Glomerular visceral epithelial cell (primary cell): Measurements from ENCODE around the gene TRIM38.
A peak's percentile ranks its signal among the peaks of the same experiment; 100 is the strongest.
"Not testable (repeated sequence)": the region's sequence is repeated elsewhere in the genome, so short reads cannot be mapped to it uniquely, and the experiment has no call there.

Experiments used
- DNase-seq: peaks from one replicate; pipeline ENCODE4 v3.0.0-alpha.2; 2016; ENCODE audit errors: extremely low spot score

TRIM38 gene

DNA sequence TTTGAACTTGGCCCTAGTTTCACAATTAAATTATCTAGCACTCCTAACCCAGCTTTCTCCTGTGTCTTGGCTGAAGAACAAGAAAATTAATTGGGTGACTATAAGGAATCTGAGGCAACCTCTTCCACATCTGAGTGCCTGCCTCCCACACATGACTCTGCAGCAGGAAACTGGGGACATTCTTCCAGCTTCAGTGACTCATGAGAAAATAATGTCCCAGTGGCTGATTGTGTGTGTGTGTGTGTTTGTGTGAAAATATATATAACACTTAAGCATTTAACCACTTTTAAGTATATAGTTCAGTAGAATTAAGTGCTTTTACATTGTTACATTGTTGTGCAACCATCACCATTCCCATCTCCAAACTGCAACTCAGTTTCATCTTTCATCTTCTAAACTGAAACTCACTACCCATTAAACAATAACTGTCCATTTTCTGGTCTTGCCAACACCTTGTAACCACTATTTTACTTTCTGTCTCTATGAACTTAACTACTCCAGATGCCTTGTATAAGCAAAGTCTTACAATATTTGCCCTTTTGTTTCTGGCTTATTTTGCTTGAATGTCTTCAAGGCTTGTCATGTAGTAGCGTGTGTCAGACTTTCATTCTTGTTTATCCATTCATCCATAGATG, 8.7 kb downstream of the TRIM38 start:
- peak; percentile 90 for DNase-seq

DNA sequence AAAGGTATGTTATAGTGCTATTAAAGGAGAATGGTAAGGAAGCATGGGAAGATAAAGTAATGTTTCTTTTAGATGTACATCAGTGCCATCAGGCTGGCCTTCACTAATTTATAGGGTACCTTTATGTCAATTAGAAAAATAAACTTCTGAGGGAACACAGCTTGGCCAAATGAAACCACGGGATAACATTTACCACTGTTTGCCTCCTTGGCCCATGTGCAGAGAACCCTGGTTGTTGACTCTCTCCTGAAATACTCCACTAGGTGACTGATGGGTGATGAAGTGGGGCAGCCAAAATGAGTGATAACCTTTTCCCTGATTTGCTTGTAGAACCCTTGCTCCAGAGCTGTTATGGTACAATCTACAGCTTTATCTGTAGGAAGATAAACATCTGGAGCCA, 9.5 kb downstream of the TRIM38 start:
- no peak for DNase-seq

DNA sequence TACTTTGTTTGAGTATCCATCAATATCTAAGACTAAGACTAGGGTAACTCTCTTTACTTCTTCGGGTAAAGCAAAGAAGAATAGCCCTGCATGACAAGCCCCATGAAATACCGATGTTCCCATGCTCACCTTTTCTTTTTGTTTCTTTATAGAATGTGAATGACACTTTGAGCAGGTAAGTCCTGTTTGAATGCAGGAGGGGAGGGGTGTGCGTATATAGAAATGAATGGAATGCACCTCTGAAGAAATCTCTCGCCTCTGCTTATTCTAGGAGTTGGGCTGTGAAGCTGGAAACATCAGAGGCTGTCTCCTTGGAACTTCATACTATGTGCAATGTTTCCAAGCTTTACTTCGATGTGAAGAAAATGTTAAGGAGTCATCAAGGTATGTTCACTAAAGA, 10.3 kb downstream of the TRIM38 start:
- DNase-seq, result no peak

DNA sequence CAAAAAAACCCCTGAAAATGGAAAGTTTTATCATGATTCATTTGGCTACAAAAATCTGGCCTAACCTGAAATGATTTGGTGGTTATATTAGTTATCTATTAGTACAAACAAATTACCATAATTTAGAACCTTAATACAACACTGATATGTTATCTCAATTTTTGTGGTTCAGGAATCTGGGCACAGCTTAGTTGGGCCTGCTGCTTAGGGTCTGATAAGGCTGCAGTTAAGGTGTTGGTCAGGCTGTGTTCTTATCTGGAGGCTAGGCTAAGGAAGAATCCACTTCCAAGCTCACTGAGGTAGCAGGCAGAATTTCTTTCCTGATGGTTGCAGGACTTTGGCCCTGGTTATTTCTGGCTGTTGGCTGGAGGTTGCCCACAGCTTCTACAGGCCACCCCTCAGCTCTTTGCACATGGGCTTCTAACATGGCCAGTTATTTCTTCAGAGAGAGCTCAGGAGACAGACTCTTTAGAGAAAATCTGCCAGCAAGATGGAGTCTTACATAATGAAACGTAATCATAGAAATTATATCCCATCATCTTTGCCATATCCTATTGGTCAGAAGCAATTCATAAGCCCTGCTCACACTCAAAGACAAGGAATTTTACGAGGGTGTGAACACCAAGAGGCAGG, 11.4 kb downstream of the TRIM38 start:
- DNase-seq, result no peak

DNA sequence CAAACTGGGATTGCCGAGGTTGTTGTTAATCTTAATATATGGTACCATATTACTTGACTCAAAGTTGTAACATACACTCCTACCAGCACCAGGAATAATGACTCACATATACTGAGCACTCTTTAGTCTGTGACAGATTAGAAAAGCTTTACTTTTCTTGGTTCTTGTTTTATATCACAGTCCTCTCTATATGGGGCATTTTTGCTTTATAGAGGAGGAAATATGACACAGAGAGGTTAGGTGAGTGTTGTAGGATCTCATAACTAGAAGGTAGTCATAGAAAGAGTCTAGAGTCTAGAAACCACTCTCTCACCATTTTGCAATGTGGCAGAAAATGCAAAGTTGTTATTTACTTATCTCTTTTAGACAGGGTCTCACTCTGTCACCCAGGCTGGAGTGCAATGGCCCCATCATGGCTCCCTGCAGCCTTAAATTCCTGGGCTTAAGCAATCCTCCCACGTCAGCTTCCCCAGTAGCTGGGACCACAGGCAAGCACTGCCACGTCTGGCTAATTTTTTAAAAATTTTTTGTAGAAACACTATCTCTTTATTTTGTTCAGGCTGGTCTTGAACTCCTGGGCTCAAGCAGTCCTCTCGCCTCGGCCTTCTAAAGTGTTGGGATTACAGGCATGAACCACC, 13.4 kb downstream of the TRIM38 start:
- no peak for DNase-seq

DNA sequence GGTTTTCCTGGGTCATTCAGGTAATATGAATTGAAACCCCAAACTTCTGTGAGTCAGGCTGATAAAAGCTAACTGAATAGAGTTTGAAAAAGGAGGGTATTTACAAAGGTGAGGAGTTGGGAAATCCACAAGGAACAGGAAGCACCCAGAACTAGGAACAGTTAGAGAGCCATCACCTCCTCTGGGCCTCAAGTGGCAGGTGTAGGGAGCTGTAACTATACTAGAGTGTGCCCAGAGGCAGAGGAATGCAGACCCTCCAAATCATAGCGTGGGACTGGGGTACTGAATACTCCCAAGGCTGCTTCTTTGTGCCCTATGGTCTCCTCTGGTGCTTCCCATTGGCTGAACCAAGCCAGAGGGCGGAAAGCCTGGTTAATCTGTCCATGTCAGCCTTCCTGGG, 18.3 kb downstream of the TRIM38 start:
- DNase-seq, result no peak

DNA sequence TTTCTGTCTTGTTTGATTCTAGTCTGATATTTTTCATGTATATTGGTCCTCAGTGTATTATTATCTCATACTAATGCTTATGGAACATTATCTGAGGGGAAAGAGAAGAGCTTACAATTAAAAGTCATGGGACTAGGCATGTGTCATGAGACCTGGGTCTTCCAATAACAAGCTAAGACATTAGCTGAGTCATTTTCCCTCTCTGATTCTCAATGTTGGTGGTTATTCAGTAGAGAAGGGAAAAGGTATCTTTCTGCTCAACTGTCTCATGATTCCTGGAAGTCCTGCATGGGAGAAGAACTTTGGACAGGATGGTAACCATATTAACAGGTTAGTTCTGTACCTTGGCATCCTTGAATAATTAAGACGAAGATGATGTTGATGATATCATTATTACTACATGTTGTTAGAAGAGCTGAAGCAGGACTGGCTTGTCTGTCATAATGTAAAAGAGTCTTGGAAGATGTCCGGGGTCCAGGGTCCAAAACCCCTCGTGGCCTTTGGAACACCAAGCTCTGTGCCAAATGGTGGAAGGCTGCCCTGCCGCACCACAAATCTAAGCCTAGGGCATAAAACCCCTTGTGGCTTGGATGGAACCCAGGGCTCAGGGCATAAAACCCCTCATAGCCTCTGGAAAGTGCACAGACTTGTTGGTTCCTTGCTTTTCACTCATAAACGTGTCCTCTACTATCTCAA, 19.1 kb downstream of the TRIM38 start:
- no peak for DNase-seq

DNA sequence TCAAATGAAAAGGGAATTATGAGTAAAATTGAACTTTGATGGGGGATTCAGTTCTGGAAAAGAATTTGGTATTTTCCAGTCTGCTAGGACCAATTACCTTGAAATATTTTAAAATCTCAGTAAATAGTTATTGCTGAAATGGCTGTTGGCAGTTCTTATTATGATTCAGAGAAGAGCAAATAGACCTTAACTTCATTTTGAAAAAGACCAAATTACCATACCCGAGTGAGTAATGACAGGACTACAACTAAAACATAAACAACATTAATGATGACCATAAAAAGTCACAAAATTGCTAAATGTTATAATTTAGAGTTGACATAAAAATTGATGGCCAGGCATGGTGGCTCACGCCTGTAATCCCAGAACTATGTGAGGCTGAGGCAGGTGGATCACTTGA, 21.7 kb downstream of the TRIM38 start:
- DNase-seq, result no peak

DNA sequence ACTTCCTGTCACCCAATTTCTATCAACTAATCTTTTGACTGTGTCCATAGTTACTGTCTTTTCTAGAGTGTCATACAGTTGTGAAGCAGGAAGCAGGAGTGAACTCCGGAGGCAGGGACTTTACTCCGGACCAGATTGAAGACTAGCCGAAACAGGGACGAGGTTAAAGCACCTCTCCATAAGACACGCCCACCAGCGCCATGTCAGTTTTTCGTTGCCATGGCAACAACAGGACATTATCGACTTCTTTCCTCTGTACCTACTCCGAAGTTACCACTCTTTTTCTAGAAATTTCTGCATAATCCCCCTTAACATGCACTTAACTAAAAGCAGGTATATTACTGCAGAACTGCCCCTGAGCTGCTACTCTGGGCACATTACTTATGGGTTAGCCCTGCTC, 25.2 kb downstream of the TRIM38 start:
- no peak for DNase-seq

DNA sequence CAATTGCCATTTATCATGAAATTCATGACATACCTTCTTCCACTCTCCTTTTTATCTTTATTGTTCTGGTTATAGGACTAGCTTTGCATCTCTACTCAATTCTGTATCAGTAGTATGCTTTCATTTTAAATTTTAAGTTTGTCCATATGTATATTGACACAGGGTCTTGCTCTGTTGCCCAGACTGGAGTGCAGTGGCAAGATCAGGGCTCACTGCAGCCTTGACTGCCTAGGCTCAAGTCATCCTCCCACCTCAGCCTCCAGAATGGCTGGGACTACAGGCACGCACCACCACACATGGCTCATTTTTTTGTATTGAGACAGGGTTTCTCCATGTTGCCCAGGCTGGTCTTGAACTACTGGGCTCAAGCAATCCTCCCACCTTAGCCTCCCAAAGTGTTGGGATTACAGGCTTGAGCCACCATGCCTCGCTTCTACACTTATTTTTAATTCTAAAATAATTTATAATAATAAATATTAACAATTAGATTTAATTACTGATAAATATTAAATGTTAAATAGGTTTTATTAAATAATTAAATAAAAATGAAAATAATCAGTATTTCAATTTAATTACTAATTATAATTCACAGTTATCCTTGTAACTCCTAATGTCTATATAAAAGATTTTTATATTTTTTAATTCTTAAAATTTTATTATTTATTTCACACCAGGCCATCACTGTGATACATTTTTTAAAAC, 27.7 kb downstream of the TRIM38 start:
- DNase-seq, result no peak

DNA sequence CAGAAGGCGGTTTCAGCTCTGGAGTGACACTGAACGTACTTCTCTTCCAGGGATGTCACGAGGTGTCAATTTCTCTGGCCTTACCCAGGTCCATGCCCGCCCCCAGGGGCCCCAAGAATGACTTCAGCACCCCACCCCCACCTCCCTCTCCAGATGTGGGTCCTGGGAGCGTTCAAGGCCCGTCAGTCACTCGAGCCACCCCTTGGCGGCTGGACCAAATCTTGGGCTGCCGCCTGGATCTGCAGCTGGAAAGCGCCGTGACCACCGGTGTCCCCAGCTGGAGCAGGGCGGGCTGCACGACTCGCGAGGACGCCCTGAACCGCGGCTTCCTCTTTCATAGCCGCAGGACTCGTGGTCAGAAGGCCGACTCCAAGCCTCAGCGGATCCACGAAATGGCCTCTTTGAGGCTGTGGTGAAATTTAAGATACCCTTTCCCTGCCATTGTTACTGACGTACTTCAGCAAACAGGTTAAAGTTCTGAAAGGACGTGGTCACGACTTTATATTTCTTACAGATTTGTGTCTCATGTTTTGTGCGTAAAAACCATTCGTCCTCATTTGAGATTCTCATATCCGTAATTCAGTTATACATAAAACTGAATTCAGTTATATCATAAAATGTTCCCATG, 29.3 kb downstream of the TRIM38 start:
- DNase-seq, result peak; percentile 60

DNA sequence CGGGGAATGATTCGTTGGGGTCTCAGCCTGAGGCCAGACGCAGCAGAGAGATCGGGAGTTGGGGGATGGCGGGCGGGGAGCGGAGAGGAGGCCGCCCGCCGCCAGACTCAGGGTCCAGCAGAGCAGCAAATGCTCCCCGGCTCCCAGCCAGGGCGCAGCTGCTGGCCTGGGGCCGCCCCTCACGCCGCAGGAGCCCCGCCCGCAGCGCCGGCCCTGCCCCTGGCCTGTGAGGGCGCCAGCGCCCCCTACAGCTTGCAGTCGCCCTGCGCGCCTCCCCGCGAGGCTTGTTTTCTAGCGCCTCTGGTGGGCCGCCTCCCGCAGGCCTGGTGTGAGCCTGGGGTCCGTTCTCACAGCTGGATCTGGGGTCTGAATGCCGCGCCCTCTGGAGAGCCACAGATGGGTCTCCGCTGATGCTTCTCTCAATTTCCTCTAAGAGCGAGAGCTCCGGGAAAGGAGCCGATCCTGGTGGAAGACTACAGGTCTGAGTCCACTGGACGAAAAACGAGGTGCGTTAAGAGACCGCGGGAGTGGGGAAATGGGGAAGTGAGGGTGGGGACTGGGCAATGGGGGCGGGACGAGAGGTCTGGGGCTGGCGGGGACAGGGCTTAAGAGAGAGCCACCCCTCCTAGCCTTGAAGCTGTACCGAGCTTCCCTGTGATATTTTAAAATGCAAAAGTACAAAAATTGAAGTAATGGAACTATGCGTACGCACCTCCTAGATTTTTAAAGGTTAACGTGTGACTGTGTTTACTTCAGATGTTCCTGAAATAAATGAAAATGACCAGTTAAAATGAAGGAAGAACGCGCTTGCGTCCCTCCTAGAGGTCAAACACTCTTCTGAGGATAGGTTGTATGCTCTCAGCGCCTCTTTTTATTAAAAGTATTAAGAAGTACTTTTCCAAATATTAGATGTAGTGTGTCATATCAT, 30.1 kb downstream of the TRIM38 start:
- DNase-seq, result peak; percentile 95

DNA sequence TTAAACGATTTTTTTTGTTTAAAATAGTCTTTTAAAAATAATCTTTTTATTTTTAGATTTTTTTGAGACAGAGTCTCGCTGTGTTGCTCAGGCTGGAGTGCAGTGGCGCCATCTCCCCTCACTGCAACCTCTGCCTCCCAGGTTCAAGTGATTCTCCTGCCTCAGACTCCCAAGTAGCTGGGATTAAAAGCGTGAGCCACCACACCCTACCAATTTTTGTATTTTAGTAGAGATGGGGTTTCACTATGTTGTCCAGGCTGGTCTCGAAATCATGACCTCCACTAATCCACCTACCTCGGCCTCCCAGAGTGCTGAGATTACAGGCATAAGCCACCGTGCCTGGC, 30.7 kb downstream of the TRIM38 start:
- DNase-seq, result not testable (repeated sequence)

DNA sequence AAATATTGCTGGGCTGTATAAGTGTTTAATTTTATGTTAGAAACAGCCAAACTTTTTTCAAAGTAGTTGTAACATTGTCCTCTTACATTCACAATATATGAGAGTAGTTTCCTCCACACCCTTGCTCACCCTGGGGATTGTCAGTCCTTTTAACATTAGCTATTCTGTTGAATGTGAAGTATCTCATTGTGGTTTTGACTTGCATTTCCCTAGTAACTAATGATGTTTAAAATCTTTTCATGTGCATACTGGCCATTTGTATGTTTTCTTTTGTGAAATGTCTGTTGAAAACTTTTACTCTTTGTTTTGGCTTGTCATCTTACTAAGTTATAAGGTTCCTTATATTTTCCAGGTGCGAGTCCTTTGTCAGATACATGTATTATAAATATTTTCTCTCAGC, 32.9 kb downstream of the TRIM38 start:
- DNase-seq, result peak; percentile 25

DNA sequence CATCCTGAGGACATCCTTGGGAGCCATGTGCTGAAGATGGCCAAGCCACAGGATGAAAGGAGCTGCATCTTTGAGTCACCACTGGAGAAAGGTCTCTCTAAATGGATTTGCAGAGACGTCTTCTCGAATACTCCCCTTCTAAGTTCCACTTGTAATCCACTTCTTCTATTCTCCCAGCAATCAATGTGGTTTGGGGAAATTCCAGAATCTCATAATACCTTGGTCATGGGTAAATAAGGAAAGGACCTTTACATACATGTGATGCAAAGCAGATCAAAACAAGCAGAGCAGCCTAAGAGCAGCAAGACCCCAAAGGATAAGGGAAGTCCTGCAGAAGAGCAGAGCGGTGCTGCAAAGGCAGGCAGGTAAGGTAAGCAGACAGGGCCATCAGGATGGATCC, 35.3 kb downstream of the TRIM38 start:
- no peak for DNase-seq

DNA sequence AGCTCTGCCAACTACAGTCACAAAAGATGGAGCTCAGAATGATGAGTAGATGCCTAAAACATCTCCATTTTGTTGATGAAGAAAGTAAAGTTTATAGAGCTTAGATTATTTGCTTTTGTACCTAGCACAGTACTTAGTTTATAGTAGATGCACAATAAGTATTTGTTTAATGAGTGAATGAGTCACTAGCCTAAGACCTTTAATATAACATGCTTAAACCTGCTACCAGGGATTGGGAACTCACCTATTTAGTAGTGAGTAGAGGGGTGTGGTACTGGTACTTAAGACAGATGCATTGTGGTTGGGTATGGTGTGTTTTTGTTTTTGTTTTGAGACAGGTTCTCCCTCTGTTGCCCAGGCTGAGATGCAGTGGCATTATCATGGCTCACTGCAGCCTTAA, 35.8 kb downstream of the TRIM38 start:
- no peak for DNase-seq

DNA sequence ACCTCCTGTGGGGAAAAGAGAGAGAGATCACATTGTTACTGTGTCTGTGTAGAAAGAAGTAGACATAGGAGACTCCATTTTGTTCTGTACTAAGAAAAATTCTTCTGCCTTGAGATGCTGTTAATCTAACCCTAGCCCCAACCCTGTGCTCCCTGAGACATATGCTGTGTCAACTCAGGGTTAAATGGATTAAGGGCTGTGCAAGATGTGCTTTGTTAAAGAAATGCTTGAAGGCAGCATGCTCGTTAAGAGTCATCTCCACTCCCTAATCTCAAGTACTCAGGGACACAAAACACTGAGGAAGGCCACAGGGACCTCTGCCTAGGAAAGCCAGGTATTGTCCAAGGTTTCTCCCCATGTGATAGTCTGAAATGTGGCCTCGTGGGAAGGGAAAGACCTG, 36.6 kb downstream of the TRIM38 start:
- DNase-seq, result not testable (repeated sequence)

DNA sequence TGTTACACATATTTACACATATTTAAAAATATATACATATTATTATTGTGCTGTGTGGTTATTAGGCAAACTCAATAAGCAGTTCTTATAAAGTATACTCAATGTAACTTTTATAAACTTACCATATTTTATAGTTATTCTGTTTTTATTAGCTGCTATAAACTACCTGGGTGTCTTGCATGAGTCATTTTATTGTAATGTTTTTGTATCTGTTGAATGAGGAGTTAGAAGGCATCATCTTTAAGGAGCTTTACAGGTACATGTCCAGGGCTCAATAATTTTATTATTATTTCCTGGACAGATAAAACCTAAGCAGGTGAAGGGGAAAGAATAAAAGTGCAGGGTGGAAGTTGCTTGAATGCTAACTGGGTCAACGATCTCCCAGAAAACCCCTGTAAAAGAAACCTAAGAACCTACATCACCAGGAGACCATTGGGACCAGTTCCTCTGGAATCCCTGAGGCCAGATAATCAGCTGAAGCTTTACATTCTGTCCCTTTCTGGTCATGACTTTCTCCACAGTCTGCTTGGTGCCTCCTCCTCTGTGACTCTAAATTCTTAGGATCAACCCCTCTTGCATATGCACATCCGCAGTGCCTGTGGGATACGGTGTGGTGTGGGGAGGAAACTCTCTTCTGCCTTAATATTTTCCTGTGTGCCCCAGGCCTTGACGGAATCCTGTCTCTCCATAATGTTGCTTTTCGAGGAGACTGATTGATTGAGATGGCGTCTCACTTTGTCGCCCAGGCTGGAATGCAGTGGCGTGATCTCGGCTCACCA, 38.0 kb downstream of the TRIM38 start:
- DNase-seq, result no peak

DNA sequence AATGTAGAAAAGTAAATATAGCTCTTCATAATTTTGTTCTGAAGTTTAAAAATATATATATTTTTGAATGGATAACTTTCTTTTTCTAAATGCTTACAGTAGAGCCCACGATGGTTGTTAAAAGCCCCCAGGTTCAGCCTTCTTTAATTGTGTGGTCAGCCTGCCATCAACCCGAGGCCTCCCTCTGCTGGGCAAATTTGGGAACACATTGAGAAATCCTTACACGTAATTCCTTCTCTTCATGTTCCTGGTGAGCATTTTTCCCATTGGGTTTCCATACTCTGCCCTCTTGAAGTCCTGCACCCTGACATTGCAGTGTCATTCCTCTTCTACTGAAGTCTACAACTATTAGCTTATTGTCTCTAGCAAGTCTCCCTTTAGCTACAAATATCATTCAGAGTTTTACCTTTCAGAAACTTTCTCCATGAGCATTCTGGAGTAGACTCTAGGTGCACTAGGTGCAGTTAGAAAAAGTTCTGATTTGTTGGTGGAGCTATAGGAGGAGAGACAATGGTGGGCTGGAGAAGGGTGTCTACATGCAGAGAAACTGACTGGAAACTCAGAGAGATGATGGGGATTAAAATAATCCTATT, 40.6 kb downstream of the TRIM38 start:
- peak; percentile 48 for DNase-seq
